ENCODE measurements around the gene RNF215.
"Not testable (repeated sequence)": the region's sequence is repeated elsewhere in the genome, so short reads cannot be mapped to it uniquely, and the experiment has no call there.

The RNF215 gene

DNA sequence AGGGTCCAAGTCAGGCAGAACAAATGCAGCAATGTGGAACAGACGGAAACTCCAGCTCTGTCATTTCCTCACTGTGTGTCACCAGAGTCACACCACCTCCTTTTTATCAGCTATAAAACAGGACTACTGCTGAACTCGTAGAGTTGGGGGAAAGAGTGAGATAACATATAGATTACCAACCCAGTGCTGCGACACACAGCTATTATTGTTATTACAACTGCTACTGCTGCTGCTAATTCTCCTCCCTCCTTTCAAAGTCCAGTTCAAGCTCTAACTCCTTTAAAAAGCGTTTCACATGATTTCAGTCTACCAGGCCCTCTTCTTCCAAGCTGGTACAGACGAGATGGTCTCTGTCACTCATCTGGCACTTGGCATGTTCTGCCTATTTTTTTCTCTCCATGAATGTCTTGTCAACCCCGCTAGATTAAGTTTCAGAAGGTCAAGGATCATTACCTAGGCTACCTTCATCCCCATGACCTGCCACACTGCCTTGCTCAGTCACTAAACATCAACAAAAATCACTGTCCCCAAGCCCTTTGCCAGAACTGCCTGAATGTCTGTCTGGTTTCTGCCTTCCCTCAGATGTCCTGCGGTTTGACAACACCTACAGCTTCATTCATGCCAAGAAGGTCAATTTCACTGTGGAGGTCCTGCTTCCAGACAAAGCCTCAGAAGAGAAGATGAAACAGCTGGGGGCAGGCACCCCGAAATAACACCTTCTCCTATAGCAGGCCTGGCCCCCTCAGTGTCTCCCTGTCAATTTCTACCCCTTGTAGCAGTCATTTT lies 34.7 kb upstream of the RNF215 start:
- DNase-seq (ENCODE audit: low spot score) (peak; percentile 42), FAIRE-seq (no peak)

DNA sequence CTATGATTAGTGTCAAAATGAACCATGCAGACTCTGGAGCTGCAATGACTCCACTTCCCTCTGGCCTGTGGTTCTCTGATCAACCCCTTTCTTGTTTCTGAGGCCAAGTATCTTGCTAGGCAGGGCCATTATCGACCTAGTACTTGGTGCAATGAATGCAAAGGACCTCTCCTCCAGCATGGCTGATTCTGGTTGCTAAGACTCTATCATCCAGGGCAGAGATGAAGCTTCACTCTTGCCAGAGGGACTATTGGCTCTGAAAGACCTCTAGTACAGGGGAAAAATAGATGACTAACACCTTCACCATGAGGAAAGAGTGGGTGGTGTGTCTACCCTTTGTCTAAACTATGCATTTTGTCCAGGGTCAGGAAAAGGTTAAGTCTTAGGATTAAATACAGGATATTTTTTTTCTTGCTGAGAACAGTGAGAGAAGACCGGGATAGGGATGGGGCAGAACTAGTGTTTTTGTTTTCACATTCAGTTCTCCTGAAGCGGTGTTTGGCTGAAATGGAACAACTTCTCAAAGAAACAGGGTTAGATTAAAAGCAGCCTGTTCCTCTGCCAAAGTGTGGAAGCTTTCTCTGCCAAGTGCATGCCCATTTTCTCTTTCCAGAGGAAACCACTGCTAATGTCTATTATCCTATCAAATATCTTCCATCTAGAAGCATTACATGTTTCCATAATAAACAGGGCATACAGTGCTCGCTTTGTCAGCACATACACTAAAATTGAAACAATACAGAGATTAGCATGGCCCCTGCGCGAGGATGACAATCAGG lies 33.3 kb upstream of the RNF215 start:
- FAIRE-seq = peak; percentile 64

DNA sequence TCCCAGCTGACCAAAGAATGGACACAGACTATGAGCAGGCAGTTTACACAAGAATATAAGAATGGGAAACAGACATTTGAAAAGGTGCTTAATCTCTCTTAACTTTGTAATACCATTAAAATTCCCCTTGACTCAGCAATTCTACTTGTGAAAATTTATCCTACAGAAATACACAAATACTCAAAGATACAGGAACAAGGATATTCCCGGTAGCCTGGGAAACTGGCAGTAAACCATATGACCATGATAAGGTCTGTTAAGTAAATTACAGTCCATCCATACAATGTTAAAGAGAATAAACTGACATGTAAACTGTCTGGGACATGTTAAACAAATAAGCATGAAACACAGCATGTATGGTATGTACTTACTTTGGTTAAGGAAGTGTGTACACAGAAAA lies 29.6 kb upstream of the RNF215 start:
- no peak for FAIRE-seq
- no peak for DNase-seq (ENCODE audit: low spot score)

More for the DNA sequence above, 33.3 kb upstream of the RNF215 start:
- DNase-seq (ENCODE audit: low spot score) = peak; percentile 67

DNA sequence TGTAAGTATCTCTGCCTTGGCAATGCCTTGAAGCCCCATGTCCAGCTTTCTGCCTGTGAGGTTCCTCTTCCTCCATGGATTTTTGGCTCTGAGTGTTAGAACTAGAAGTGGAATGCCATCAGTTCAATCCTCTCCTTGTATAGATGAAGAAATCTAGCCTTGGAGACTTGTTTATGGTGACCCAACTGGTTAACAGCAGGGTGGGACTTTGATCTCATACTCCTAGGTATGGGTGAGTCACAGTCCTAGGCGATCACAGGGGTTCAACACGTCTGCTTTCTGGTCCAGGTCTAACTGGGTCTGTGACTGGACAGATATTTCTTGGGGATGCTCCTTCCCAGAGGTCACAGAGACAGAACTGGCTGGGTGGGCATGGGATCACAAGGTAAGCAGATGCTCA lies 29.2 kb upstream of the RNF215 start:
- no peak for FAIRE-seq
- no peak for DNase-seq (ENCODE audit: low spot score)

DNA sequence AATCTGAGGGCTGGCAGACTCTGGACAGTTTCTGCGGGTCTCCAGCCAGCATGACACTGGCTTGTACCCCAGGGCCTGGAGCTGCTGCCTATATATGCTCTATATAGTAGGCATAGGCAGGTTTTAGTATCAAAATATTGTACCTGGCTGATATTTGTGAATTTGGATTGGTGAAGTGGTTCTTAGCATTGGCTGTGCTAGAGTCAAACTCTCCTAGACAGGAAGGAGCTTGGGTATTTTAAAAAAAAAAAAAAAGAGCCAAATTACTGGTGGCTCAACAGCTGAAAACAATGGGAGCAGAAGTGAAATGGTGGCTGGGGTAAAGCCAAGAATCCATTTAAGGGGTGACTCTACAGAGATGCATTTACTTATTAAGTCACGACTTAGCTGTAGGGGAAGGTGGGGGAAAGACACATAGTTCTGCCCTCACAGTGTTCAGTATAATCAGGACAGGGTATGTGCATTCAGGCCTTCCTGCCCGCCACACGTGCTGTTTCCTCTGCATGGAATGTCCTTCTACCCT lies 27.4 kb upstream of the RNF215 start:
- no peak for DNase-seq (ENCODE audit: low spot score)
- FAIRE-seq = no peak

DNA sequence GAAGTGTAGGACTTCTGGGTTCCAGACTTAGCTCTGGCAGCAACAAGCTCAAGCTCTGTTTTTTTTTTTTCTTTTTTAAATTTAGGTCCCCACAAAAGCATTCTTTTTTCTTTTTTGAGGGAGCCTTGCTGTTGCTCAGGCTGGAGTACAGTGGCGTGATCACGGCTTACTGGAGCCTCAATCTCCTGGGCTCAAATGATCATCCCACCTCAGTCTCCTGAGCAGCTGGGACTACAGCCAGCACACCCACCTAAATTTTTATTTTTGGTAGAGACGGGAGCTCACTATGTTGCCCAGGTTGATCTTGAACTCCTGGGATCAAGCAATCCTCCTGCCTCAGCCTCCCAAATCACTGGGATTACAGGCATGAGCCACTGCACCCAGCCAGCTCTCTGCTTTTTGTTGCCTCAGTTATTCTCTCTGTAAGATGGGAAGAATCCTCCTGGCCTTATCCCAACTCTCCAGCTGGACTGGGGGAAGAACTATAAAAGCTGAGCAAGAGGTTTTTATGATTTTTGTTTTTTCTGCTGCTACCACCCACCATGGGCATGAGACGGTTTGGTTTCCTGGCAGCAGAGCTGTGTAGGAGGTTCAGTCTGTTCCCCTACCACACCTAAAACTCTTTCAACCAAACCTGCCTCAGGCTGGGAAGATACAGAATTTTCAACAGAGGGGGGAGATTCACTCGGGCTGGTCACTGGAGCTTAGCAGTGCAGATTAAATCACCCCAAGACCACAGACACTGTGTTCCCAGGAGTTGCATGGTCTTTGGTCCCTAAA lies 26.7 kb upstream of the RNF215 start:
- no peak for FAIRE-seq
- no peak for DNase-seq (ENCODE audit: low spot score)

DNA sequence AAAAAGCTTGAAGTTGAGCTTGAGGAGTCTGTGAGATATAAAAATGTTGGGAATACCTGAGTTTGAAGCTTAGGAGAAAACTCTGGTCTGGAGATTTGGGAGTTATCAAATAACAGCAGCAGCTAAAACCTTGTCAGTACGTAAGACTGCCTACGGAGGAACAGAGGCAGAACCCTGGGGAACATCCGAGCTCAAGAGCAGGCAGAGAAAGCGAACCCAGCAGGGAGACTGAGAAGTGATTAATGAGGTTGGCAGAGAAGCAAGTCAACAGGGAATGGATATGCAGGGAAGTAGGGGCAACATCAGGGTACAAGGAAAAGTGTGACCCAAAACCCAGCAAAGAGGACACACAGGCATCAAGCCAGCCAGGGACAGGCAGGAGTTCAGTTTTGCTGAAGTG lies 25.8 kb upstream of the RNF215 start:
- no peak for FAIRE-seq

DNA sequence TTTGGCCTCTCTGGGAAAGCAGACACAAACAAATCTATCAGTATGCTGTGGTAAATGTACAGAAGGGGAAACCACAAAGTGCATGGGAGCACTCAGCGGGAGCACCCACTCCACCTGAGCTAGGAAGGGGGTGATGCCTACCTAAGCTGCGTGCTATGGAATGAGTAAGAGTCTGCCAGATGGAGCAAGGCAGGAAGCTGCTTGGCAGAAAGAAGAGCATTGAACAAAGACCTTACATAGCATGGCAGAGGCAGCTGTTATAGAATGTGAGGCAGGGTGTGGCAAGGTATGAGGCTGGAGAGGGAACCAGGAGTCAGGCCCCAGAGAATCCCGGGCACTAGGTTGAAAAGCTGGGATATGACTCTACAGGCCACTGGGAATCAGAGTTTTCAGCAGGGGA lies 24.6 kb upstream of the RNF215 start:
- DNase-seq (ENCODE audit: low spot score) (no peak), FAIRE-seq (no peak)

More for the DNA sequence above, 25.8 kb upstream of the RNF215 start:
- DNase-seq (ENCODE audit: low spot score) = no peak

DNA sequence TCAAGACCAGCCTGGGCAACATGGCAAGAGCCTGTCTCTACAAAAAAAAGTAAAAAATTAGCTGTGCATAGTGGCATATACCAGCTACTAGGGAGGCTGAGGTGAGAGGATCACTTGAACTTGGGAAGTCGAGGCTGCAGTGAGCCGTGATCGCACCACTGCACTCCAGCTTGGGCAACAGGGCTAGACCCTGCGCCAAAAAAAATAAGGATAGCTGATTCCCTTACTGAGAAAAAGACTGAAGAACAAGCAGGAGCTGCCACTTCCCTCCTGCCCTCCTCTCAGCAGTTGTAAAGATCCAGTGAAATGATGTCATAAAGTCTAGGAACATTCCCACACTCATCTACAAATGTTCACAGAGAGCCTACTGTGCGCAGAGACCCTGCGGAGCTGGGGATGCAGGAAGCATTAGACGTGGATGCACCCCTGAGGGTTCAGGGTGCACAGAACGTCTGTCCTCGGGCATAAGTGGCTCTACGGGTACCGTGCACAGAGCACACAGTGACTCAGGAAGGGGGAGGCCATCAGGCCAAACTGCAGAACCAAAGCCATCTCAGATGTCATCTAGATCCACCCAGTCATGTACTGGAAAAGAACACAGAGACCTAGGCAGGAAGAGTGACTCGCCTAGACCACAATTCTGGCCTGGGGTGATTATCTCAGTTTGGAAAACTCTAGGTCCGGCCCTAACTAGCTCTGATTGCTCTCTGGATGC lies 21.3 kb upstream of the RNF215 start:
- peak; percentile 60 for FAIRE-seq
- DNase-seq (ENCODE audit: low spot score) = peak; percentile 70

DNA sequence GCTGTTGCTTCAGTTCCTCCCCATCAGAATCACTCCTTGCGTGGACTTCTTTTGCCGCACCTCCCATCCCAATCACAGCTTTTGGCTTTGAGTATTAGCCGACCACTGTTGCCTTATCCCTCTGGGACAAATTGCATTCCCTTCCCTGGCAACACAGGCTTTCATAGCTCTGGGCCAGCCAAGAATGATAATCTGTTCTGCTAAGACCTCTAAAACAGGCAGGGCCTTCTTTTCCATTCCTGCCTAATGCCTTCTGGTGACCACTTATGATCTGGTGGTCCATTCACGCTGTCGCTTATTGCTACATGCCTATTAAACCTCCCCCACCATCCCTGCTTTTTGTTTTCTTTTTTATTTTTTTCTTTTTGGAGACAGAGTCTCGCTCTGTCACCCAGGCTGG lies 19.2 kb upstream of the RNF215 start:
- FAIRE-seq (no peak), DNase-seq (ENCODE audit: low spot score) (no peak)

DNA sequence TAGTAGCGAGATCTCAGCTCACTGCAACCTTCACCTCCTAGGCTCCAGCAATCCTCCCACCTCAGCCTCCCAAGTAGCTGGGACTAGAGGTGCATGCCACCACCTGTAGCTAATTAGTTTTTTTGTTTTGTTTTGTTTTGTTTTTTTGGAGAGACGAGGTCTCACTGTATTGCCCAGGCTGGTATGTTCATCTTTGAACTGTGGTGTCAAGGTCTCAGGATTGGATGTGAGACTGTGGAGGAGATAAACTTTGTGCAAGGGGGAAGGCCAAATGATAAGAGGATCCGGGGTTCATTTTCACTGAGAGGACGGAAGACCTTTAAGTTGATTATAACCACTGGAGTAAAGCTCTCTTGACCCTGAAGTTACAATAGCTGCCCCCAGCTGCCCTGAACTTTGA lies 18.5 kb upstream of the RNF215 start:
- FAIRE-seq = no peak
- no peak for DNase-seq (ENCODE audit: low spot score)

DNA sequence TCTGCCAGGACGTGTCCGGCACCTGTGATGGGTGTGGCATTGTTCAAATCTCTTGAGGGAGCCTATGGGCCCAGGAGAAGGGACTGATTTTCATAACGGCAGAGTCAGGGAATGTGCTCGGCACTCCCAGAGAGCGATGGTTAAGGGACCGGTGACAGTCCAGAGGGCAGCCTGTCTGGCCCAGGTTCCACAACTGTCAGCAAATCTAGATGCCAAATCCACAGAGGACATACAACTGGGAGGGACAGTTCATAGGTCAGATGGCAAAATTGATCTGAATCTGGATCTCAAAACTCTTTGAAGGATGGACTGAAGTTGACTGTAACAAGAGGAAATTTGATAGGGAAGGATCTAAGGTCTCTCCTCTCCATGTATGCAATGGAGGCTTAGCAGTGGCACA lies 17.1 kb upstream of the RNF215 start:
- no peak for FAIRE-seq
- DNase-seq (ENCODE audit: low spot score) = no peak

DNA sequence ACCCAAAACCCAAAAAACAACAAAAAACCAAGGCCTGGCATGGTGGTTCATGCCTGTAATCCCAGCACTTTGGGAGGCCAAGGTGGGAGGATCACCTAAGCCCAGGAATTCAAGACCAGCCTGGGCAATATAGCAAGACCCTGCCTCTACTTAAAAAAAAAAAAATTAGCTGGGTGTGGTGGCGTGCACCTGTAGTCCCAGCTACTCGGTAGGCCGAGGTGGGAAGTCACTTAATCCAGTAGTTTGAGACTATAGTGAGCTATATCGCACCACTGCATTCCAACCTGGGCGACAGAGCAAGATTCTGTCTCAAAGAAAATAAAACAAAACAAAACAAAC lies 15.5 kb upstream of the RNF215 start:
- not testable (repeated sequence) for DNase-seq (ENCODE audit: low spot score); FAIRE-seq

DNA sequence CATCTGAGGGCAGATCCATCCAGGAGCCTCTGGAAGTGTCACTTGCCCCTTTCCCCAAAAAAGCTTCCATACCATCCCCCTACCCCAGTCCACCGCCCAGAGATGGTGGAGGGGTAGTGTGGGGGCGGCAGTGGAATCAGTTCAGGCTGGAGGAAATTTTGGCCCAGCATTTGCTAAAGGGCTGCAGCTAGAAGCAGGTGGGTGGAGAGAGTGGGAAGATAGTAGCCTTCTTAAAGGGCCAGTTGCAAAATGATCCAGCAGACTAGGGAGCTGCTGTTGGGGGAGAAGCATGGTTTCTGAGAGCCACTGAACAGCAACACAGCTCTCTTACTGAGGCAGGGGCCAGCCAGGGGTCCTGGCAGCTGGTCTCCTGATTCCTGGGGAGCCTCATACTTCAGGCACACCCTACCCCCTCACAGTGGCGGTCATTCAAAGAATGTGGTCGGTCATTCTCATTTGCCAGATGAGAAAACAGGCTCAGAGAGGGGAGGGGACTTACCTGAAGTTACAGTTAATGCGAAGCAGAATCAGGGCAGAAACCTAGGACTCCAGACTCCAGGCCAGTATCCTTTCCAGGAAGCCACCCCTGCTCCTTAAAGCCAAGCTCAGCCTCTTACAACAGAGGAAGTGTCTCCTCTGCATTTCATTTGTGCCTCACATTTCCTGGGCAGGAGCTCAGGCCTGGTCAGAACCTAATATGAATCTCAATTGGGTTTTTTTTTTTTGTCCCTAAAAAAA lies 15.0 kb upstream of the RNF215 start:
- FAIRE-seq = no peak

DNA sequence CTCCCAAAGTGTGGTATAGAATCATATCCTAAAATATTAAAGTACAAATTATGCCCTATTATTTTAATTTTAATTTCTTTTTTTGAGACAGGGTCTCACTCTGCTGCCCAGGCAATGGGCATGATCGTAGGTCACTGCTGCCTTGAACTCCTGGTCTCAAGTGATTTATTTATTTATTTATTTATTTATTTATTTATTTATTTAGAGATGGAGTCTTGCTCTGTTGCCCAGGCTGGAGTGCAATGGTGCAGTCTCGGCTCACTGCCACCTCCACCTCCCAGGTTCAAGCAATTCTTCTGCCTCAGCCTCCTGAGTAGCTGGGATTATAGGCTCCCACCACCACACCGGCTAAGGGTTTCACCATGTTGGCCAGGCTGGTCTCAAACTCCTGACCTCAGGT lies 13.8 kb upstream of the RNF215 start:
- not testable (repeated sequence) for FAIRE-seq; DNase-seq (ENCODE audit: low spot score)

More for the DNA sequence above, 15.0 kb upstream of the RNF215 start:
- no peak for DNase-seq (ENCODE audit: low spot score)

DNA sequence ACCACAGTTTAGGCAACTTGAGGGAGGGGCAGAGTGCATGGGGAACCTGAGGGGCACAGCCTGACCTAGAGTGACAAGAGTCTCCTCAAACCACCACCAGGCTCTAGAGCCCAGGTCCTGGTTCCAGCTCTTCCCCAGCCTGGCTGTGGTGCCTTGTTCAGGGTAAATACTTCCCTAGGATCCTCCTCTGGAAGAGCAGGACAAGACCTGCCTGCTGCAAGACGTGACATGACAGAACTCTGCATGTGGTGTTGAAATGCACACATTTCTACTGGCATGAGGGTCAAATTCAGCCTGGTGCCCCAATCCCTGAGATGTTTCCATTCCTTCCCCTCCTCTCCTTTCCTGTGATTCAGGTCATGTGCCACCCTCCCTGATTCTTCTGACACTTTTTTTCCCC lies 12.9 kb upstream of the RNF215 start:
- FAIRE-seq = no peak
- no peak for DNase-seq (ENCODE audit: low spot score)

DNA sequence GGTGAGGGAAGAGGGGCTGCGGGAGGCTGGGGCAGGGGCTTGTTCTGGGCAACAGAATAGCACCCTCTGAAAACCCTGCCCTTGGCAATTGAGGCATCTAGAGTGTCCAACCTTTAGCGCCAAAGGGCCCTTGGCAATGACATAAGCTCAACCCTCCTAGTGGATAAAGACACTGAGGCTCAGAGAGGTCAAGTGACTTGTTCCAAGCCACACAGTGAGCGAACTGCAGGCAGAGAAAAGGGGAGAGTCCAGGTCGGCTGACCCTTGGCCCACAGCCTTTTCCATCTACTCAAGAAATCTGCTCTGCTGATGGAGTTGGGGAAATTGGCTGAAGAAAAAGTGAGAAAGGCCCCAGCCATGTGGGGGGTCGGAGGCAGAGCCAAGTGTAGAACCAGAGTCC lies 12.5 kb upstream of the RNF215 start:
- FAIRE-seq (no peak), DNase-seq (ENCODE audit: low spot score) (no peak)

DNA sequence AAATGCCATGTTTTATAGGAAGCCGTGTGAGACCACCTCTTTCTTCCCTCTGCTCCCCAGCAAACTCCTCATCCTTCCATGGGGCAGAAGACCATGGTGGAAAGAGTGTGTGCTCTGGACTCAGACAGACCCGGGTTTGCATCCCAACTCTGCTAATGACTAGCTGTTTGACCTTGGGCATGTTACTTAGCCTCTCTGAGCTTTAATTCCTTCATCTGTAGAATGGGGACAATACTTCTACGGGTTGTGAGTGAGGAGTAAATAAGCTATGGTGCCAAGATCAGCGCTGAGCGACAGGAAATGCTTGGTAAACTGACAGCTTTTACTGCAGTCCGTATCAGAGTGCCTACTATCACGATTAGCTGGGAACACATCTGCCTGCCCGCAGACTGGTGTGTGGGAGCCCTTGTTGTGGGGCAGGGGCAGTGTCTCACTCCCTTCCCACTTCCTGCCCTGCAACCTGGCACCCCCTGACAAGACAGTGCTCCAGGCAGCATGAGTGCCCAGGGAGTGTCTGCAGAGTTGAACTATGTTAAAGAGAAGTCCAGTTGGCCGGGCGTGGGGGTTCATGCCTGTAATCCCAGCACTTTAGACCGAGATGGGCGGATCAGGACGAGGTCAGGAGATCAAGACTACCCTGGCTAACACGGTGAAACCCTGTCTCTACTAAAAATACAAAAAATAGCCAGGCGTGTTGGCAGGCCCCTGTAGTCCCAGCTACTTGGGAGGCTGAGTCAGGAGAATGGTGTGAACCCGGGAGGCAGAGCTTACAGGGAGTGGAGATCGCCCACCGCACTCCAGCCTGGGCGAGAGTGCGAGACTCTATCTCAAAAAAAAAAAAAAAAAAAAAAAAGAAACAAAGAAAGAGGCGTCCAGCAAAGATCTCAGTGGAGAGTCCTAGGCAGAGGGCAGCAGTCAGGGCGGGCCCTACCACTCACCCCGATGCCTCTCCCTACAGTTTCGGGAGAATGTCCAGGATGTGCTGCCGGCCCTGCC lies 11.8 kb upstream of the RNF215 start:
- FAIRE-seq (no peak), DNase-seq (ENCODE audit: low spot score) (no peak)
